ENCODE measurements around the gene UBAC2.

Gene UBAC2

DNA sequence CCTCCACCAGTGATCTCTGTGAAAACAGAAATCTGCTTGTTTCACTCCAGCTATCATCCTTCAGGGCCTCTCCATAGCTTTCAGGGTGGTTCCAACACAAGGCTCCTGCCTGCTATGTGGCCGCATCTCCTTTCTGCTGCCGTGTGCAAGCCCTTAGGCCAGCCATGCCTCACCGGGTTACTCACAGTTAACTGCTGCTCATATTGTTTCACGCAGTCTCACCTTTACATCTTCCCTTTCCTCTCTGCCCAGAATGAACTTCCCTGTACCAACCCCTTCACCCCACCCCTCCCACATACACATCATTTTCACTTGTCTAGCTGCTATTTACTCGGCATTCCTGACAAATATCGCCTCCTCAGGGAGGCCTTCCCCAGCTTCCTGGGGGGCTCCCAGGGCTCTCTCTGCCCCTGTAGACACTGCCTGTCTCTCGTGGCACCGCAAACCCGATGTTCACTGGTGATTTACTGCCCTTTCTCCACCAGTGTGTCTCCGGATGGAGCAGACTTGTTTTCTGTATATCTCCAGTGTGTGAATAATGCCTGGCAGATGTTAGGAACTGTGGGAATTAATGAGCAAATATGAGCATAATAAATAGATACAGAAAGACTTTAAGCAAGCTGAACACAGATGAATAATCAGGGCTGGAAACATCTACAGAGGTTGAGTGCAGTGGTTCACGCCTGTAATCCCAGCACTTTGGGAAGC is 145.8 kb downstream of the UBAC2 start:
- H3K4me3 ChIP-seq (ENCODE audit: low read length): no peak overlapping the region
- no peak for TF ChIP-seq ZNF274 (IDR thresholded peaks at IDR 0.05; ENCODE audit: low read depth, low read length)

DNA sequence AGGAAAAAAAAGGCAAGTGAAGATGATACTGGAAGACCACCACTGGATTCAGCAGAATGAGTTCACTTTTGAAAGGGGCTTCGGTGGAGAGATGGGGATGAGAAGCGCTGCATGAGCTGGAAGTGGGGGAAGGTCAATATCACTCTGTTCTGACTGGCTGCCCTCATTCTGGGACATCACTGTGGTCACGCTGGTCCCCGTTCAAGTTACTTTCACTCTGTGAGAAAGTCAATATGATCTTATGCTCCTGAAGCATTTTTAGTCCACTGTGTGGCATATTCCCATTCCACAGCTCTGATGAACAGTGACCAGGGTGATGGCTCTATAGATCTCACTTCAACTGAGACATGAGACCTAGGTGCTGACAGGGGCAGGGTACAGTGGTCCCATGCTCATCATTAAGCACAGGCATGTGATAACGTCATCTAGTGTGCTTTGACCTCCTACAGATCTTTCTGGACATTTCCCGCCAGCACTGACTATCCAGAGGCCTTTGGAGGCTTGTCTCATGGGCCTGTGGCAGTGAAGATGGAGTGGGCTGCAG is 146.8 kb downstream of the UBAC2 start:
- TF ChIP-seq ZNF274 (IDR thresholded peaks at IDR 0.05; ENCODE audit: low read depth, low read length): no peak
- no peak overlapping the region for H3K4me3 ChIP-seq (ENCODE audit: low read length)

DNA sequence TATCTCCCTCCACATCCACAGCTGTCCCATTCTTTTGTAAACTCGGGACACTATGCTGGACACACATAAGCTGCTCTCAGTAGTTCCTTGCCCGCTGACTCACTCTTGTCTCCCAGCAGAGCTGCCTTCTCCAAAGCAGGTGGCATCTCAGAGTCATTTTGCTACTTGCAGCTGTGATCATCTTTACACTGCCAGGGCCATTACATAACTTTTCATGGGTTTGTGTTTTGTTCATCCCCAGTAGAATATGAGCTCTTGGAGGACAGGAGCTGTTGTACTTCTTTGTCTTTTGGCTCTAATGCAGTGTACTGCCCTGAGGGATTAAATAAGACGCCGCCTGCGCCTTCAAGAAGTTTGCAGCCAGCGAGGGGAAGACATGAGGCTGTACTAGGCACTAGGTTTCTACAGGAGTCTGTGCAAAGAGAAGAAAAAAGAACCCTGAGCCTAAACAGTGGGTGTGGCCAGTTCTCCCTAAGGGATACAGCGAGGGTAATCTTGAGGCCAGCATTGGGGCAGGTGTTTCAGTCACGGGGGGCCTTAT is 147.3 kb downstream of the UBAC2 start:
- no peak for TF ChIP-seq ZNF274 (IDR thresholded peaks at IDR 0.05; ENCODE audit: low read depth, low read length)
- no peak overlapping the region for H3K4me3 ChIP-seq (ENCODE audit: low read length)

DNA sequence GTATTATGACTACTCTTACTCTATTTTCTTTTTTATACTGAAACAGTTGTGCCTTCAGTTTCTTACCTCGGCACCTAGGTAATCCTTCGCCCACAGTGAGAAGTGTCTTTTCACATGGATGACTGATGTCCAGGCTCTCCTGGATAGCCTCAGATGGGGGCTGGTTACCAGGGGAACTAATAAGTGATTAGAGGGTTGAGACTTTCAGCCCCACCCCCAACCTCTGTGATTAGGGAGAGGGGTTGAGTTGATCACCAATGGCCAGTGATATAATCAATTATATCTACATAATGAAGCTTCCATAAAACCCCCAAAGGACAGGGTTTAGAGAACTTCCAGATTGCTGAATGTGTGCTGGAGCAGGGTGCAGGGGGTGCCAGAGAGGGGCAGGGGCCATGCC is 149.5 kb downstream of the UBAC2 start:
- H3K4me3 ChIP-seq (ENCODE audit: low read length): no peak overlapping the region
- no peak for TF ChIP-seq ZNF274 (IDR thresholded peaks at IDR 0.05; ENCODE audit: low read depth, low read length)

DNA sequence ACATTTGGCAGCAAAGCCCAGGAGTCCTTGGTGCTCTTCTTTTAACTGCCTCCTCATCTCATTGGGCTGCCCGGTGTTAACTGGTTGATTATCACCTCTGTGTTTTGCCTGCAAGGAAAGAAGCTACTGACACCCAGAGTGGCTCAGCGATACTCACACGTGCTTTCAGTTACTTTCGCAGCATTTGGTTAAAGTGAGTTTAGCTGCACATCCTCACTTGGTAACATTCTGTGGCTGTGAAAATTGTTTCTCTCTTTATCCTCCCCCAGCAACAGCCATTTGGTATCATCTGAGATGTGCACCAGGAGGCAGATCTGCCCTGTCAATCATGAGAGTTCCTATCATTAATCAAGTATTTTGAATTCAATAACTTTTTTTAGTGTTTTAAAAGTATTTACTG is 151.1 kb downstream of the UBAC2 start:
- no peak overlapping the region for H3K4me3 ChIP-seq (ENCODE audit: low read length)
- TF ChIP-seq ZNF274 (IDR thresholded peaks at IDR 0.05; ENCODE audit: low read depth, low read length): no peak

DNA sequence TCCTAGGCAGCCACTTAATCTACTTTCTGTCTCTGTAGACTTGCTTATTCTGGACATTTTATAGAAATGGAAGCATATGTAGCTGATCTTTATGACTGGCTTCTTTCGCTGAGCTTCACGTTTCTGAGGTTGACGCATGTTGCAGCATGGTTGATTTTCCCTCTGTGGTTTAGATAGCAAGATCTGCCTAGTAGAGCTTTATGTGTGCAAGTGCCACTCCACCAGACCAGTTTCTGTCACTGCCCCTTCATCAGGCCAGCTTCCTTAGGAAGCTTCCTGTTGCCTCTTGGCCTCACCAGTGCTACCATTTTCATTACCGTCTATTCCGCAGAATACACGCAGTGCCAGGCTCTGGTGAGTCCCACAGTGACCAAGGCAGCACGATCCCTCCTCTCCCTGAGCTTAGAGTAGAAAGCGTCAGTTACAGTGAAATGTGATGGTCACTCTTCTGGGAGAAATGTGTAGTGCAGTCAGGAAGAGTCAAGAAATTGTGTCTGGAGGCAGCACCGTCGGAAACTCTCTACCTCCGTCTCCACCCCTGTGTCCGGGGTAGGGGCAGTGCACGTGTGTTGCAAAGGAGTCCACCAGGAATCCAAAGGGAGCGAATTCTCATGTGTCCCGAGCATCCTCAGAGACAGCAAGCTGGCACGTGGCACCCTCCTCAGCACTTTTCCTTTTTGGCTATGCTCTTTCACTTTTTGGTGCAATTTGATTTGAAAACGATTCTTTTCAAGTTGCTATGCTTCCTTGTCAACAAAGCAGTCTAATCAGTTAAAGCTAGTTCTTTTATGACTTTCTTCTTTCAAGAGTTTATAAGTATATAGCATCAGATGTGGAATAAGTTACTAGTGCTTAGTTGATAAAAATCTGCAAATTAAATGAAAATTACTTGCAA is 151.9 kb downstream of the UBAC2 start:
- no peak overlapping the region for H3K4me3 ChIP-seq (ENCODE audit: low read length)
- no peak for TF ChIP-seq ZNF274 (IDR thresholded peaks at IDR 0.05; ENCODE audit: low read depth, low read length)

DNA sequence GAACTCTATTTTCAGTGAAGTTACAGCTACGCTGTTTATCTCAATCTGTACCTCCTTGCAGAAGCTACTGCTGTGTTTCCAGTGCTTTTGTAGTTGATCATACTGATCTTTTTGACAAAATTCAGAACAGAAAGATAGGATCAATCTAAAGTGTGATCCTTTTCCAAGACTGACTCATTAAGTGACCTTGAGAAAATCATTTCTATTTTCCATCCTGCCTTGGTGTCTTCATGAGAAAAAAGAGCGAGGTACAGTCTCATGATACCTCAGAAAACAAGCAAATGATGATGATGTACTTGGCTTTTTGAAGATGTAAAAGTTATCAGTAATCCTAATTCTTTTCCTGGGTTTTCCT is 152.6 kb downstream of the UBAC2 start:
- H3K4me3 ChIP-seq (ENCODE audit: low read length): no peak overlapping the region
- TF ChIP-seq ZNF274 (IDR thresholded peaks at IDR 0.05; ENCODE audit: low read depth, low read length): no peak

DNA sequence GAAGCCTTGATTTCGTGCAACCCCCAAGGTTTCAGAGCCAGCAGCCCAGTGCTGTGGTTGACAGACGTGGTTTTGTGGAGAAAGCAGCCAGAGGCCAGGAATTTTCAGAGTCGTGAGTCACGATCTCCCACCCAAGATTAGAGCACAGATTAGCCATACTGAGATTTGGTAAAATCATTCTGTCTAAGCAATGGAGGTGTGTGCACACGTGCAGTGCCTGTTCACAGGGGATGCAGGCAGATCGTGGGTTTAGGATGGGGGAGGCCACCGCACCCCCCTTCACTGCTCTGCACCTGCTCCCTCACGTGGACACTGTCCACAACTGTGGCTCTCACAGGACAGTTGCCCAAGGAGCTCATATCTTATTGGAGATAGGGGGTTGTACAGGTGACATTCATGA is 153.2 kb downstream of the UBAC2 start:
- no peak overlapping the region; the same call in 1 of the 2 replicates for H3K4me3 ChIP-seq (ENCODE audit: low read length)
- TF ChIP-seq ZNF274 (IDR thresholded peaks at IDR 0.05; ENCODE audit: low read depth, low read length): no peak

DNA sequence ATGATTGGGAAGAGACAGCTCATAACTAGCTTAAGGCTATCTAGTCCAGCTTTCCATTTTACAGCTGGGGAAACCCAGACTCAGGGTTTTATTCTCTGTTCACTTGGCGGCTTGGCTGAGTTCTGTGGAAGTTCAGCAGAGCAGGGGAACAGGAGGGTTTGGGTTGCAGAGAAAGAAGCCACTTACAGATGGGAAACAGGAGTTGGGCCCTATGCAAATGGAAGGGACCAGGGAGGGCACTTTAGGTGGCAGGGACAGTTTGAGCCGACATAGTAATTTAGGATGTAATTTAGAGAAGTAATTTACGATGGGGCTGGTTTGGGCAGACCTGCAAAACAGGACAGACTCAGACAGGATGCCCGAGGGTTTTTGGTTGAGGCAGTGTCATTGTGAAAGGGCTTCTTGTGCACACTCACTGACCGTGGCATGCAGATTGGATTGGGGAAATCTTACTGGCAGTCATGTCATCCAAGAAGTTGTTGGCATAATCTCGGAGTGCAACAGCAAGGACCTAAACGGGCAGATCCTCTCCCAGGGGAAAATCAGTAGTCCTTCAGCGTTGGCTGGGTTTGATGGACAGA is 153.8 kb downstream of the UBAC2 start:
- H3K4me3 ChIP-seq (ENCODE audit: low read length): no peak overlapping the region; the same call in 1 of the 2 replicates
- TF ChIP-seq ZNF274 (IDR thresholded peaks at IDR 0.05; ENCODE audit: low read depth, low read length): no peak

DNA sequence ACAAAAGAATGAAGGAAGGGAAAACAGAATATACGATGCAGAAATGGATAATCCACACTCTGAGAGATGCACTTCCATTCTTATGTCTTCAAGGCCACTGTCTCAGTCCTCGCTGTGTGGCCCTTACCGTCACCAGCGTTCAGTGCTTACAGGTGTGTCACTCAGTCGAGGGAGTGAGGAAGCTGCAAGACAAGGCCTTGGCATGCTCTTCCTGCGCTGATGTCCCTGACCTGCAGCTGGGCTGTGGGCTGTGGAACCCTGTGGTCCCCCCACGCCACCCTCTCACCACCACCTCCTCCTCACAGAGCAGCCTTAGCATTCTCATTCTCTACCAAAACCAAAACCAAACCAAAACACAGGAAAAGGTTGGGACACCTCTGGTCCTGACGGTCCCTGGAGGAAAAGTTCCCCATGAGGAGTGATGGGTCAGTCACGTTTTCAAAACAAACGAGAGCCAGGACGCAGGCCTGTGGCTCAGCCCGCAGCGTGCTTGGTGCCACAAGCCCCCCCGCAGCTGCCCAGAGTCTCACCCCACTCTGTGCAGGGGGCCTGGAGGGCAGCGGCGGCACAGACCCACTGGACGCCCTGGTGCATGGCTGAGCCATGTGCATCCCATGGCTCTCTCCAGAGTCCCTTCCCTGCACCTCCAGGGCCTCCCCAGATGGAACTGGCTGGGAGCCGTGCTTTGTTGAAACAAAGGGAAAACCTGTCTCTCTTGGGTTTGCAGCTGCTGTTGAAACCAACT is 154.8 kb downstream of the UBAC2 start:
- no peak overlapping the region; the same call in 1 of the 2 replicates for H3K4me3 ChIP-seq (ENCODE audit: low read length)
- no peak for TF ChIP-seq ZNF274 (IDR thresholded peaks at IDR 0.05; ENCODE audit: low read depth, low read length)

DNA sequence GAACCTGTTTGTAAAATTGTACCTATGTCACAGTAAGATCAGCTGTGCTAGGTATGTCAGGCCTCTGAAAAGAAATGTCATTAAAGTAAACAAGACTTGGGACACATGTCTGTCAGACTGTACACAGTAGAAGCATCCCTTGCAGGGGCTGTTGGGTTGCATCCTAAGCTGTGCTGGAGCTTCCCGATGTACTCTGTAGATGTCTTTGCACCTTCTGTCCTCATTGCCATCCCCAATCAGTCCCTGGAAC is 155.3 kb downstream of the UBAC2 start:
- H3K4me3 ChIP-seq (ENCODE audit: low read length): peak overlapping the region; percentile 20; the same call in 1 of the 2 replicates
- no peak for TF ChIP-seq ZNF274 (IDR thresholded peaks at IDR 0.05; ENCODE audit: low read depth, low read length)

DNA sequence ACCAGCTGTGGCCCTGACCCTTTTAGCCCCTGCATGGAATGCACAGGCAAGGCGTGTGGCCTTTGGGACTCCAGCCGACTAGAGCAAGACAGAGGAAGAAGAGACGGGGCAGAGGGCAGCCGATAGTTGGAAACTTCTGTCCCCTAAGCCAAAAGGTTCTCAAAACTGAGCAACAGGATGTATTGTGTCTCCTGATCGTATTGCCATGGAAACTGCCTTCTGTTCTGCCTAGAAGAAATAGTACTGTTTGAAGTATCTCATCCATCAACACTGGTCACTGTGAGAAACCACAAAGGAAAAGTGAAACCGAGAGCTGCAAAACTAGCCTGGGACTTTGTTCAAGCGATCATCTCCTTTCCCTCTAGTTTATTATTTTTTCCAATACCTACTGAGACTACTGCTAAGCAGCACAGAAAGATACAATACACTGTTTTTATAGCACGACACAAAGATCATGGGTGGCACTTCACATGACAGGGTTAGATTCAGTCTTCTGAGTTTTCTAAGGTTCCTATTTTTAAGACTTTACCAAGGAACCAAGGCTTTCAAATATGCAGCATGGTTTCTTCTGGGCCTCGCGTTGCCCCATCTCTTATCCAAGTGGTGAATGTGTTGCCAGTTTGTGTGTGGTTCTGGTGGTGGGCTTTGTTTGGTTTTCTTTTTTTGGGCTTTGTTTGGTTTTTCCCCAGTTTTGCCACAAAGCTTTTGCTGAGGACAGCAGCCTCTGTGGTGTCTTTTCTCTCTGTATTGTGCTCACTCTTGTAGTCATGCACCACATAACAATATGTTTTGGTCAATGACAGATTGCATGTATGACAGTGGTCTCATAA is 155.8 kb downstream of the UBAC2 start:
- no peak for TF ChIP-seq ZNF274 (IDR thresholded peaks at IDR 0.05; ENCODE audit: low read depth, low read length)

DNA sequence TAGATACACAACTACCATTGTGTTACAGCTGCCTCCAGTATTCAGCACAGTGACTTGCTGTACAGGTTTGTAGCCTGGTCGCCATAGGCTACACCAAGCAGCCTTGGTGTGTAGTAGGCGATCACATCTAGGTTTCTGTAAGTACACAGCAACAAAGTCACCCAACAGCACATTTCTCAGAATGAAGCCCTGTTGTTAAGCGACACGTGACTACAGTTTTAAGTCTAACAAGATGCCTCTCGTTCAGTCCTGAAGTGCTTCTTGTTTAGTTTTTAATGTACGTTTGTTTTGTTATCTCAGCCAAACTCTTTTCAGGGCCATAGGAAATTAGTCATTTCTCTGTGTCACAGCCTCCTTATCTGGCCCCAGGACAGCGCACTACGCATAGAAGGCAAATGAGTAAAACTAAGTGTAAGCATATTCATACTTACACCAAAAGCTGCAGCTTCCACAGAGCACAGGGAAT is 156.5 kb downstream of the UBAC2 start:
- no peak overlapping the region for H3K4me3 ChIP-seq (ENCODE audit: low read length)
- no peak for TF ChIP-seq ZNF274 (IDR thresholded peaks at IDR 0.05; ENCODE audit: low read depth, low read length)

More for the DNA sequence above, 155.8 kb downstream of the UBAC2 start:
- H3K4me3 ChIP-seq (ENCODE audit: low read length): peak overlapping the region; percentile 20; the same call in 1 of the 2 replicates
